ENCODE data around the gene SMARCA4. TPM values are rescaled to one million over a fixed set of nuclear protein-coding genes. Genes with fewer than 3 reads are reported as not detected.
"Not testable (repeated sequence)": the region's sequence is repeated elsewhere in the genome, so short reads cannot be mapped to it uniquely, and the experiment has no call there.

The SMARCA4 gene
- total RNA-seq, 1 donor from 2014 or later = 34.7 TPM

DNA sequence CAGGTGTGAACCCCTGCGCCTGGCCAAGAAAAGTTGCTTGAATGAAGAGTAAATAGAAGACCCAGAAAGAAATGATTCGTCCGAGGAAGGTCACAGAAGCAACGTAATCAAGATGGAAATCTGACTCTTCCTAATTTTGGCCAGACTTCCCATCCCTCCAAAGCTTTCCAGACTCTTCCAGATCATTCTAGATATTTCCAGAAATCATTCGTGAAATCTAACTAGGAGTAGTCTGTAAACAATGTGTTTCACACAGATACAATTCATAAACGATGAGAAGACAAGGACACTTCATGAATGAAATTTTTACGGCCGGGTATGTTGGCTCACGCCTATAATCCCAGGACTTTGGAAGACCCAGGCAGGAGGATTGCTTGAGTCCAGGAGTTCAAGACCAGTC is 119.2 kb downstream of the SMARCA4 start:
- ATAC-seq (ENCODE audit: poor library complexity) (no peak), DNase-seq (no peak)
- intact Hi-C loops (cut with DNase I) = no loop called here

- DNase-seq (no peak), ATAC-seq (ENCODE audit: poor library complexity) (no peak)
- intact Hi-C loops (cut with DNase I) = no loop called here
Measured at GRCh38 chr19:11087870-11088505, 127.2 kb downstream of the SMARCA4 start.

- DNase-seq (peak; percentile 67), ATAC-seq (ENCODE audit: poor library complexity) (no peak)
- intact Hi-C loops (cut with DNase I) = no loop called here
Measured at GRCh38 chr19:11088506-11089253, 127.8 kb downstream of the SMARCA4 start.

GRCh38 chr19:11089254-11090013 is 128.6 kb downstream of the SMARCA4 start, which contains the start of gene LDLR:
TSS of gene LDLR (plus strand) at chr19:11089463. CDS start at chr19:11089549, 86 bp downstream.
- ATAC-seq (ENCODE audit: poor library complexity) (peak; percentile 59), DNase-seq (peak; percentile 89)
- intact Hi-C loops (cut with DNase I) = no loop called here

- ATAC-seq (ENCODE audit: poor library complexity); DNase-seq; intact Hi-C loops (cut with DNase I): not testable (repeated sequence)
Measured at GRCh38 chr19:11090014-11090263, 129.1 kb downstream of the SMARCA4 start.

DNA sequence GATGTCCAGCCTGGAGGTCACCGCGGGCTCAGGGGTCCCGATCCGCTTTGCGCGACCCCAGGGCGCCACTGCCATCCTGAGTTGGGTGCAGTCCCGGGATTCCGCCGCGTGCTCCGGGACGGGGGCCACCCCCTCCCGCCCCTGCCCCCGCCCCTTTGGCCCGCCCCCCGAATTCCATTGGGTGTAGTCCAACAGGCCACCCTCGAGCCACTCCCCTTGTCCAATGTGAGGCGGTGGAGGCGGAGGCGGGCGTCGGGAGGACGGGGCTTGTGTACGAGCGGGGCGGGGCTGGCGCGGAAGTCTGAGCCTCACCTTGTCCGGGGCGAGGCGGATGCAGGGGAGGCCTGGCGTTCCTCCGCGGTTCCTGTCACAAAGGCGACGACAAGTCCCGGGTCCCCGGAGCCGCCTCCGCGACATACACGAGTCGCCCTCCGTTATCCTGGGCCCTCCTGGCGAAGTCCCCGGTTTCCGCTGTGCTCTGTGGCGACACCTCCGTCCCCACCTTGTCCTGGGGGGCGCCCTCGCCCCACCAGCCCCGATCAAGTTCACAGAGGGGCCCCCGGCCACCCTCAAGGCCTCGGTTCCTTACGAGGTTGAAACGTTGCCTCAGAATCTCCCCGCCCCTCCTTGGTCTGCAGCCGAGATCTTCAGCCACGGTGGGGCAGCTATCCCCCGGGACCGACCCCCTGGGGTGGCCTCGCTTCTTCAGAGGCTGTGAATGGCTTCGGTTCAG is 129.6 kb downstream of the SMARCA4 start:
- intact Hi-C loops (cut with DNase I) = no loop called here
- peak; percentile 89 for ATAC-seq (ENCODE audit: poor library complexity)
- peak; percentile 99 for DNase-seq

GRCh38 chr19:11090997-11091702 is 130.3 kb downstream of the SMARCA4 start:
- ATAC-seq (ENCODE audit: poor library complexity) (no peak), DNase-seq (no peak)

GRCh38 chr19:11091703-11092153 is 130.9 kb downstream of the SMARCA4 start:
- intact Hi-C loops (cut with DNase I) = no loop called here
- no peak for ATAC-seq (ENCODE audit: poor library complexity)
- no peak for DNase-seq

More at GRCh38 chr19:11090997-11091702, 130.3 kb downstream of the SMARCA4 start:
- intact Hi-C loops (cut with DNase I) = no loop called here

DNA sequence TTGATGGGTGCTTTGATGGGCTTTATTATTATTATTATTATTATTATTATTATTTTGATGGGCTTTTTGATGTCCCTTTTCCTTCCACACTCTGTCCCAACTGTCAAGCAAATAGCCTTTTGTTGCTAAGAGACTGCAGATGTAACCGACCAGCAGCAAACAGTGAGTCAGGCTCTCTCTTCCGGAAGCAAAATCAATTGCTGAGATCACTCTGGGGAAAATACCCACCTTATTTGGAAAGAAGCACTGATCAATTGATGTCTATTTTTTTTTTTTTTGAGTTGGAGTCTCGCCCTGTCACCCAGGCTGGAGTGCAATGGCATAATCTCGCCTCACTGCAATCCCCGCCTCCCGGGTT is 131.3 kb downstream of the SMARCA4 start:
- DNase-seq (no peak), ATAC-seq (ENCODE audit: poor library complexity) (no peak)
- intact Hi-C loops (cut with DNase I) = no loop called here

GRCh38 chr19:11093689-11094238 is 132.9 kb downstream of the SMARCA4 start:
- no peak for ATAC-seq (ENCODE audit: poor library complexity)
- intact Hi-C loops (cut with DNase I) = no loop called here
- no peak for DNase-seq

DNA sequence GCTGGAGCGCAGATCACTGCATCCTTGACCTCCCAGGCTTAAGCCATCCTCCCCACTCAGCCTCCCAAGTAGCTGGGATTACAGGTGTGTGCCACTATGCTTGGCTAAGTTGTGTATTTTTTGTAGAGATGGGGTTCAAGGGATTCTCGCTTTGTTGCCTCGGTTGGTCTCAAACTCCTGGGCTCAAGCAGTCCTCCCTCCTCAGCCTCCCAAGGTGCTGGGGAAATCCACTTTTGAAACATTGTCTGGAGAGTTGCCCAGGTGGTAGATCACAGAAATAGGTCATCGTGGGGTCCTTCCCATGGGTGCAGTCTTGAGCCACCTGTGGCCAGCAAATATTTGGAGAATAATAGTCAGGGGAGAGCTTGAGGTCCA is 133.7 kb downstream of the SMARCA4 start:
- ATAC-seq (ENCODE audit: poor library complexity) (no peak), DNase-seq (no peak)
- intact Hi-C loops (cut with DNase I) = no loop called here

DNA sequence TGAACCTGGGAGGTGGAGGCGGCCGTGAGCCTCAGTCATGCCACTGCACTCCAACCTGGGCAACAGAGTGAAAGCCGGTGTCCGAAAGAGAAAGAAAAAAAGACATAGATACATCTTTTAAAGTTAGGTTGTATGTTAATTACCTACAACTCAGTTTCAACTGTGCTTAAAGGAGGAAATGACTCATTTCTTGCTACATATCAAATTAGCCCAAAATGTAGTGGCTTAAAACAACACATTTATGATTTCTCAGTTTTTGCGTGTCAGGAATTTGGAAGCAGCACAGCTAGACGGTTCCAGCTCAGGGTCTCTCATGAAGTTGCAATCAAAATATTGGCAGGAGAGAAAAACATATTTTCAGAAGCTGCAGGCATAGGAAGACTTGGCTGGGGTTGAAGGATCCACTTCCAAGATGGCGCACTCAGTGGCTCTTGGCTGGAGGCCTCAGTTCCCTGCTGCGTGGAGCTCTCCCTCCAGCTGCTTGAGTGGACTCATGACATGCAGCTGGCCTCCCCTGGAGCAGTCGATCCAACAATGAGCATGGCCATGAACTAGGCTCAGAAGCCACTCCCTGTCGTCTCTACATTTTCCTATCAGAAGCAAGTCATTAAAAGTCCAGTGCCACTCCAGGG is 135.5 kb downstream of the SMARCA4 start:
- intact Hi-C loops (cut with DNase I) = no loop called here
- ATAC-seq (ENCODE audit: poor library complexity) (peak; percentile 79), DNase-seq (peak; percentile 81)

- DNase-seq; ATAC-seq (ENCODE audit: poor library complexity); intact Hi-C loops (cut with DNase I): not testable (repeated sequence)
Measured at GRCh38 chr19:11097367-11097766, 136.5 kb downstream of the SMARCA4 start.

GRCh38 chr19:11098327-11098726 is 137.5 kb downstream of the SMARCA4 start:
- no peak for DNase-seq
- no peak for ATAC-seq (ENCODE audit: poor library complexity)
- intact Hi-C loops (cut with DNase I) = no loop called here

DNA sequence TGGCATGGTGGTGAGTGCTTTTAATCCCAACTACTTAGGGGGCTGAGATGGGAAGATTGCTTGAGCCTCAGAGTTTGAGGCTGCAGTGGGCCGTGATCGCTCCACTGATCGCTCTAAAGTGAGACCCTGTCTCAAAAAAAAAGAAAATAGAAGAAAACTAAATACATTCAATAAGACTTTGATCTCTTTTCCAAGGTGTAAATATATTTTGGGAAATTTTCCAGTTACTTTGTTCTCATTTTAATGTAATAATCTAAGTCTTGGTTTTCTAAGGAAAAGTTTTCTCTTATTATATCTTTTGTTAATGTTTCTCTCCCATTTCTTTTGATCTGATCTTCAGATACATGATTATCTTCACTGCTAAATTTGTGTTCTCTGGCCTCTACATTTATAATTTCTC is 138.0 kb downstream of the SMARCA4 start:
- DNase-seq = no peak
- intact Hi-C loops (cut with DNase I) = no loop called here
- ATAC-seq (ENCODE audit: poor library complexity) = no peak

DNA sequence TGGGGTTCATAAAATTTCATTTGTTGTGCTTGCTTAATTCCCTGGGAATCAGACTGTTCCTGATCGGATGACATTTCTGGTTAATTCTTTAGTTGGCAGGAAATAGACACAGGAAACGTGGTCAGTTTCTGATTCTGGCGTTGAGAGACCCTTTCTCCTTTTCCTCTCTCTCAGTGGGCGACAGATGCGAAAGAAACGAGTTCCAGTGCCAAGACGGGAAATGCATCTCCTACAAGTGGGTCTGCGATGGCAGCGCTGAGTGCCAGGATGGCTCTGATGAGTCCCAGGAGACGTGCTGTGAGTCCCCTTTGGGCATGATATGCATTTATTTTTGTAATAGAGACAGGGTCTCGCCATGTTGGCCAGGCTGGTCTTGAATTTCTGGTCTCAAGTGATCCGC is 139.2 kb downstream of the SMARCA4 start:
- DNase-seq = no peak

GRCh38 chr19:11101057-11101456 is 140.2 kb downstream of the SMARCA4 start:
- ATAC-seq (ENCODE audit: poor library complexity) (no peak), DNase-seq (no peak)
- intact Hi-C loops (cut with DNase I) = no loop called here

More for the DNA sequence above, 139.2 kb downstream of the SMARCA4 start:
- intact Hi-C loops (cut with DNase I) = no loop called here
- no peak for ATAC-seq (ENCODE audit: poor library complexity)

- intact Hi-C loops (cut with DNase I) = no loop called here
- ATAC-seq (ENCODE audit: poor library complexity) = no peak
- DNase-seq = no peak
Measured at GRCh38 chr19:11102944-11103343, 142.1 kb downstream of the SMARCA4 start.

Data from Right ventricle myocardium superior (tissue), 1 donor.